HG03442 (cell line): Measurements from ENCODE around the gene SMARCA4.
"Not testable (repeated sequence)": the region's sequence is repeated elsewhere in the genome, so short reads cannot be mapped to it uniquely, and the experiment has no call there.

Experiments used
- ATAC-seq: cut with Tn5 transposase; IDR thresholded peaks from one replicate; pipeline ENCODE4 v1.9.1; 2021; ENCODE audit warnings: mild to moderate bottlenecking, moderate library complexity; ENCODE audit not compliant: unreplicated experiment

SMARCA4 gene

GRCh38 chr19:10928563-10929401 lies 32.0 kb upstream of the SMARCA4 start, which contains the start of the genes TIMM29 and YIPF2:
TSS of gene TIMM29 (plus strand) at chr19:10928811. CDS start at chr19:10928823, 12 bp downstream.
TSS of gene YIPF2 (minus strand) at chr19:10928639. CDS start at chr19:10928410, 229 bp downstream.
- ATAC-seq = peak; percentile 77

- no peak for ATAC-seq
These were observed 31.4 kb upstream of the SMARCA4 start for GRCh38 chr19:10929402-10929794.

- no peak for ATAC-seq
These were observed 25.3 kb upstream of the SMARCA4 start for GRCh38 chr19:10935371-10936059.

- no peak for ATAC-seq
These were observed 24.2 kb upstream of the SMARCA4 start for GRCh38 chr19:10936661-10937084.

GRCh38 chr19:10941649-10942048 lies 19.2 kb upstream of the SMARCA4 start:
- ATAC-seq = not testable (repeated sequence)

GRCh38 chr19:10943412-10943811 lies 17.4 kb upstream of the SMARCA4 start:
- not testable (repeated sequence) for ATAC-seq

- ATAC-seq = no peak
These were observed 15.6 kb upstream of the SMARCA4 start for GRCh38 chr19:10945264-10945663.

GRCh38 chr19:10946958-10947657 lies 13.7 kb upstream of the SMARCA4 start:
- no peak for ATAC-seq

GRCh38 chr19:10952809-10953208 lies 8.0 kb upstream of the SMARCA4 start:
- ATAC-seq = no peak

- not testable (repeated sequence) for ATAC-seq
These were observed 1.4 kb upstream of the SMARCA4 start for GRCh38 chr19:10959277-10959968.

GRCh38 chr19:10961073-10961860 lies 437 bp downstream of the SMARCA4 start:
- peak; percentile 27 for ATAC-seq

GRCh38 chr19:10962863-10963262 lies 2.0 kb downstream of the SMARCA4 start:
- no peak for ATAC-seq

- no peak for ATAC-seq
These were observed 3.0 kb downstream of the SMARCA4 start for GRCh38 chr19:10963865-10964264.

GRCh38 chr19:10964903-10965302 lies 4.1 kb downstream of the SMARCA4 start:
- ATAC-seq = no peak

GRCh38 chr19:10965398-10965797 lies 4.6 kb downstream of the SMARCA4 start:
- ATAC-seq = no peak

GRCh38 chr19:10966809-10967208 lies 6.0 kb downstream of the SMARCA4 start:
- no peak for ATAC-seq

- ATAC-seq = no peak
These were observed 7.8 kb downstream of the SMARCA4 start for GRCh38 chr19:10968527-10969135.

- no peak for ATAC-seq
These were observed 10.4 kb downstream of the SMARCA4 start for GRCh38 chr19:10971107-10971726.
